Keratinocyte (primary cell): ENCODE results near the gene ZNF709.

Experiments
- CTCF ChIP-seq, 3 experiments: IDR thresholded peaks in 1 of 3; conservative IDR thresholded peaks in 1 of 3; optimal IDR thresholded peaks in 1 of 3; 2 replicates in 2 of 3; 3 replicates in 1 of 3; pipeline versions ENCODE3 to v1.5.1; 2011; ENCODE audit warnings: low read length in 3 of 3, mild to moderate bottlenecking in 3 of 3, moderate library complexity in 2 of 3, control low read depth in 1 of 3, inconsistent platforms in 1 of 3; ENCODE audit not compliant: insufficient read depth in 2 of 3; ENCODE audit errors: extremely low read depth in 1 of 3
- EZH2 ChIP-seq: IDR thresholded peaks from one replicate; pipeline ENCODE4 v1.6.1; 2012; ENCODE audit warnings: inconsistent platforms, mild to moderate bottlenecking, low read length, moderate library complexity

- no peak for TF ChIP-seq CTCF (optimal IDR thresholded peaks at IDR 0.05 in 1 of 3, IDR thresholded peaks at IDR 0.05 in 1 of 3, conservative IDR thresholded peaks at IDR 0.05 in 1 of 3; ENCODE audit: extremely low read depth in 1 of 3, insufficient read depth in 2 of 3, low read length in 3 of 3)
- no peak for TF ChIP-seq EZH2
These were observed 33.8 kb downstream of the ZNF709 start for GRCh38 chr19:12450844-12451243.
